Measurements from ENCODE around the gene GGA2. TPM values are rescaled to one million over a fixed set of nuclear protein-coding genes. Genes with fewer than 3 reads are reported as not detected.
"Not testable (repeated sequence)": the region's sequence is repeated elsewhere in the genome, so short reads cannot be mapped to it uniquely, and the experiment has no call there.

Gene GGA2
- total RNA-seq, 2 donors from 2014 or later: 85.5 to 86.6 TPM

DNA sequence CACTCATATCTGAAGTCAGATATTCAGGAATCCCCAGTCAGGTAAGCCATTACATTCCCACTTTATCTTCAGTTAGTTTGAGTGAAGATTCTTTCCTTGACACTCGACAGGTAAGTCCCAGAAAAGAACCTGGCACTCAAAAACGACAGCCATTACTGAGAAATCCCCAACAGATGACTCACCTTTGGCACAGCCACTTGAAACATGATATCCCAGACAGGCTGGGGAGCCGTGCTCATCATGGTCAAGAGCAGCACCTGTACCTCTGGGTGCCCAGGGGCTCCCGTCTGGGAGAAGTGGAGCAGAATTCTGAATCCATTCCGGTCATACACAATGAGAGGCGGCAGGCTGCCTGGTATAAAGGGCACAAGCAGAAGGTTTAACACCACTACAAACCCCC, 40.5 kb downstream of the GGA2 start:
- Mint-ChIP-seq H3K4me1 (ENCODE audit: low read depth) (no peaks in the 10 kb centered on the region), H3K27me3 (ENCODE audit: low read depth) (no peaks in the 10 kb centered on the region), H3K9me3 (no peaks in the 10 kb centered on the region), H3K27ac (peak overlapping the region; percentile 21), H3K4me3 (no peak overlapping the region), H3K36me3 (ENCODE audit: insufficient read depth in 2 of 2) (peaks cover 6 to 12% of the 10 kb centered on the region in 2 donors)
- ATAC-seq (replicated peaks in 1 of 2): no peak
- DNase-seq: no peak

GRCh38 chr16:23466162-23466885, 44.0 kb downstream of the GGA2 start:
- ATAC-seq (replicated peaks in 1 of 2) (peak in 1 of 2 donors; percentile 58), DNase-seq (no peak)
- Mint-ChIP-seq H3K4me3 (no peak overlapping the region), H3K27ac (no peak overlapping the region), H3K9me3 (no peaks in the 10 kb centered on the region), H3K4me1 (ENCODE audit: low read depth) (no peaks in the 10 kb centered on the region), H3K36me3 (ENCODE audit: insufficient read depth in 2 of 2) (peaks cover 3% of the 10 kb centered on the region in 2 donors), H3K27me3 (ENCODE audit: low read depth) (no peaks in the 10 kb centered on the region)

DNA sequence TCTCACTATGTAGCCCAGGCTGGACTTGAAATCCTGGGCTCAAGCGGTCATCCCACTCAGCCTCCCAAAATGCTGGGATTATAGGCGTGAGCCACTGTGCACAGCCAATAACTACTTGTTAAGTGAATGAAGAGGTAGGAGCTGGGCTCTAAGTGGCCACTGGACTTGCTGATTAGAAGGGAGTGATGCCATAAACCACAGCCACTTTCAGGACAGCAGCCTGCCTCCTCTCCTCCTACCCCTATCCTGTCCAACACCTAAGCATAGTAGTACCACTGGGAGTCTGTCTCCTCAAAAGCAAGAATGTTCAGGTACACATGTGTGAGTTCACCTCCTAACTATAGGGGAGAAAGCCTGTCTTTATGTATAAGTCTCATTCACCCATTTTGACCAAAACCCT, 45.1 kb downstream of the GGA2 start:
- H3K27me3 Mint-ChIP-seq (ENCODE audit: low read depth): no peaks in the 10 kb centered on the region
- no peak for ATAC-seq (replicated peaks in 1 of 2)
- H3K9me3 Mint-ChIP-seq: no peaks in the 10 kb centered on the region
- no peaks in the 10 kb centered on the region for H3K4me1 Mint-ChIP-seq (ENCODE audit: low read depth)
- H3K27ac Mint-ChIP-seq: no peak overlapping the region
- no peak overlapping the region for H3K4me3 Mint-ChIP-seq
- peaks cover 2 to 3% of the 10 kb centered on the region in 2 donors for H3K36me3 Mint-ChIP-seq (ENCODE audit: insufficient read depth in 2 of 2)
- DNase-seq: no peak

DNA sequence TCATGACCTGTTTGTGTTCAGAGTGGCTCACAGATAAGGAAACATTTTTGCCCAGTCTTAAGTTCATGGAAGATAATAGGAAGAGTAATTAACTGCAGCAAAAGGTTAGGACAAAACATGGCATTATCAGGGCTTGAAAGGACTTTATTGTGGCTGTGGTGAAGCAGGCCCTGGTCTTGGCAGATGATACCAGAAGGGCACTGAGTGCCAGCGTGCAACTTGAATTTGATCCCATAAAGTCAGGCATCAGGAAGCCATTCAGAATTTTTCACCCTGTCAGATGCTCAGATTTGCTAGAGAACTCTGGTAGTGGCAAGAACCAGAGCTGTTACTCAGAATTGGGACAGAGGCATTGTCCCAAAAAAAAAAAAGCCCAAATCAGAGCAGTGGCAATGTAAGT, 46.1 kb downstream of the GGA2 start:
- no peak for DNase-seq
- H3K27ac Mint-ChIP-seq: peak overlapping the region; percentile 18
- no peak for ATAC-seq (replicated peaks in 1 of 2)
- no peaks in the 10 kb centered on the region for H3K4me1 Mint-ChIP-seq (ENCODE audit: low read depth)
- no peaks in the 10 kb centered on the region for H3K27me3 Mint-ChIP-seq (ENCODE audit: low read depth)
- no peak overlapping the region for H3K4me3 Mint-ChIP-seq
- H3K9me3 Mint-ChIP-seq: no peaks in the 10 kb centered on the region
- H3K36me3 Mint-ChIP-seq (ENCODE audit: insufficient read depth in 2 of 2): peaks cover 0 to 3% of the 10 kb centered on the region in 2 donors

GRCh38 chr16:23462994-23463393, 47.3 kb downstream of the GGA2 start:
- not testable (repeated sequence) for H3K4me3 Mint-ChIP-seq; H3K27ac Mint-ChIP-seq; ATAC-seq (replicated peaks in 1 of 2); H3K27me3 Mint-ChIP-seq (ENCODE audit: low read depth); H3K36me3 Mint-ChIP-seq (ENCODE audit: insufficient read depth in 2 of 2); H3K4me1 Mint-ChIP-seq (ENCODE audit: low read depth); DNase-seq; H3K9me3 Mint-ChIP-seq

- H3K27ac Mint-ChIP-seq: peak overlapping the region; percentile 94
Observed at GRCh38 chr16:23453338-23454052, 56.8 kb downstream of the GGA2 start.

DNA sequence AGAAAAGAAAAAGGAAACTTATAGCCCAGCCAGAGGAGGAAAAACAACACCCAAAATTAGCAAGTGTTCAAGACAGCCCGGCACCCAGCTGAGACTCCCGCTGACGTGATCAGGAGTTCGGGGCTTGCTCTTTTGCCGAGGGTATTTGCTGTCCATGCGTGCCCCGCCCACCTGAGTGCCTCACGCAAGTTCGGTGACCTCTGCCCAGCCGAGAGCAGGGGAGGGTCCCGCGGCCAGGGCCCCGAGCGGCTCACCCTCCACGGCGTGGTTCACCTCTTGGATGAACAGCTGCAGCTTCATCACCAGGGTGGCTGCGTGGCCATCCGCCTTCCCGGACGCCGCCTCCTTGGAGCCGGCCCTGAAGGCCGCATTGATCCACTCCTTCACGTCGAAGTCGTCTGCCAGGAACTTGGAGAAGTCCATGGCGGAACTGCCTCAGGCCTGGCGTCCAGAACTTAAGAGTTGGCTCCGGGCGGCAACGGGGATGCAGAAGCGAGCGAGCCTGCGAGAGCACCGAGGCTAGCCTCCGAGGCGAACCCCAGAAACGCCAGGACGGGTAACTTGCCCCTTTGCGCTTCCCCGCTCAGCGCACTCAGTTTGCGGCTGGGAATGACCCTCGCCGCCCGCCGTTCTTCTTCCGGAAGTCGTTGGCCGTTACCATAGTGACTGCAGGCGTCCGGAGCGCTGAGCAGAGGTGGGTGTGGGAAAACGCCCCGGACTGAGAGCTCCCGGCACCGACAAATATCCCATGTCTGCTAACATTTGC, 57.5 kb downstream of the GGA2 start, which contains the start of gene COG7:
Gene COG7 (minus strand): TSS at position 618 of the 766 bp plus-strand sequence. CDS start 195 bp downstream, at position 423.
- peak within 1 kb of the TSS; percentile 94 for H3K27ac Mint-ChIP-seq
- H3K27me3 Mint-ChIP-seq (ENCODE audit: low read depth): no peaks in the 10 kb centered on the region
- no peaks in the 10 kb centered on the region for H3K9me3 Mint-ChIP-seq
- DNase-seq: peak; percentile 86 to 89
- H3K4me1 Mint-ChIP-seq (ENCODE audit: low read depth): peaks cover 34% of the 10 kb centered on the region
- peak within 1 kb of the TSS; percentile 97 to 98 for H3K4me3 Mint-ChIP-seq
- H3K36me3 Mint-ChIP-seq (ENCODE audit: insufficient read depth in 2 of 2): peaks cover 1 to 7% of the 10 kb centered on the region in 2 donors
- ATAC-seq (replicated peaks in 1 of 2): peak; percentile 95 to 96

More at GRCh38 chr16:23453338-23454052, 56.8 kb downstream of the GGA2 start:
- H3K27me3 Mint-ChIP-seq (ENCODE audit: low read depth): no peaks in the 10 kb centered on the region
- H3K36me3 Mint-ChIP-seq (ENCODE audit: insufficient read depth in 2 of 2): peaks cover 1 to 7% of the 10 kb centered on the region in 2 donors
- H3K4me3 Mint-ChIP-seq: peak overlapping the region; percentile 97 to 98
- H3K9me3 Mint-ChIP-seq: no peaks in the 10 kb centered on the region
- DNase-seq: no peak
- H3K4me1 Mint-ChIP-seq (ENCODE audit: low read depth): peaks cover 34% of the 10 kb centered on the region
- ATAC-seq (replicated peaks in 1 of 2): no peak

DNA sequence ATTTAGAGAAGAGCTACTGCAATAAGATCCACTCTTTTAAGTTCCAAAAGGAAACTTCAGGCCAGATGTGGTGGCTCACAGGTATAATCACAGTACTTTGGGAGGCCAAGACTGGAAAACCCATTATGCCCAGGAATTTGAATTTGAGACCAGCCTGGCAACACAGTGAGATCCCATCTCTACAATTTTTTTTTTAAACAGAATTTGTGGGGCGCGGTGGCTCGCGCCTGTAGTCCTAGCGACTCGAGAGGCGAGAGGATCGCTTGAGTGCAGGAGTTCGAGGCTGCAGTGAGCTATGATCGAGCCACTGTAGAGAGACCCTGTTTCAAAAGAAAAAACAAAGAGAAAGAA, 58.1 kb downstream of the GGA2 start:
- H3K4me3 Mint-ChIP-seq: peak overlapping the region; percentile 97 to 98
- H3K36me3 Mint-ChIP-seq (ENCODE audit: insufficient read depth in 2 of 2): peaks cover 1 to 7% of the 10 kb centered on the region in 2 donors
- ATAC-seq (replicated peaks in 1 of 2) (no peak), DNase-seq (no peak)
- H3K27ac Mint-ChIP-seq: peak overlapping the region; percentile 94
- no peaks in the 10 kb centered on the region for H3K27me3 Mint-ChIP-seq (ENCODE audit: low read depth)
- H3K9me3 Mint-ChIP-seq: no peaks in the 10 kb centered on the region
- peaks cover 34% of the 10 kb centered on the region for H3K4me1 Mint-ChIP-seq (ENCODE audit: low read depth)

GRCh38 chr16:23448392-23448791, 61.9 kb downstream of the GGA2 start:
- no peaks in the 10 kb centered on the region for H3K9me3 Mint-ChIP-seq
- no peak overlapping the region for H3K4me3 Mint-ChIP-seq
- H3K27me3 Mint-ChIP-seq (ENCODE audit: low read depth): no peaks in the 10 kb centered on the region
- H3K4me1 Mint-ChIP-seq (ENCODE audit: low read depth): peaks cover 26% of the 10 kb centered on the region
- H3K36me3 Mint-ChIP-seq (ENCODE audit: insufficient read depth in 2 of 2): peaks cover 1 to 7% of the 10 kb centered on the region in 2 donors
- DNase-seq (no peak), ATAC-seq (replicated peaks in 1 of 2) (no peak)
- peak overlapping the region; percentile 40 for H3K27ac Mint-ChIP-seq

- ATAC-seq (replicated peaks in 1 of 2); H3K9me3 Mint-ChIP-seq: not testable (repeated sequence)
Observed at GRCh38 chr16:23437542-23437941, 72.8 kb downstream of the GGA2 start.

GRCh38 chr16:23436951-23437350, 73.3 kb downstream of the GGA2 start:
- H3K27ac Mint-ChIP-seq: no peak overlapping the region
- no peaks in the 10 kb centered on the region for H3K9me3 Mint-ChIP-seq
- no peak overlapping the region for H3K4me3 Mint-ChIP-seq
- no peaks in the 10 kb centered on the region for H3K27me3 Mint-ChIP-seq (ENCODE audit: low read depth)
- no peaks in the 10 kb centered on the region for H3K4me1 Mint-ChIP-seq (ENCODE audit: low read depth)
- no peak for ATAC-seq (replicated peaks in 1 of 2)
- no peak for DNase-seq
- peaks cover 0 to 19% of the 10 kb centered on the region in 2 donors for H3K36me3 Mint-ChIP-seq (ENCODE audit: insufficient read depth in 2 of 2)

More at GRCh38 chr16:23437542-23437941, 72.8 kb downstream of the GGA2 start:
- H3K4me1 Mint-ChIP-seq (ENCODE audit: low read depth); H3K4me3 Mint-ChIP-seq; H3K27me3 Mint-ChIP-seq (ENCODE audit: low read depth); H3K27ac Mint-ChIP-seq; DNase-seq: not testable (repeated sequence)
- peaks cover 0 to 19% of the 10 kb centered on the region in 2 donors for H3K36me3 Mint-ChIP-seq (ENCODE audit: insufficient read depth in 2 of 2)

- ATAC-seq (replicated peaks in 1 of 2) (peak; percentile 75 to 83), DNase-seq (peak; percentile 66 to 69)
- Mint-ChIP-seq H3K4me3 (no peak overlapping the region), H3K4me1 (ENCODE audit: low read depth) (no peaks in the 10 kb centered on the region), H3K9me3 (no peaks in the 10 kb centered on the region), H3K27me3 (ENCODE audit: low read depth) (no peaks in the 10 kb centered on the region), H3K36me3 (ENCODE audit: insufficient read depth in 2 of 2) (peaks cover 0 to 17% of the 10 kb centered on the region in 2 donors), H3K27ac (no peak overlapping the region)
Observed at GRCh38 chr16:23435500-23435899, 74.8 kb downstream of the GGA2 start.

- Mint-ChIP-seq H3K9me3 (no peaks in the 10 kb centered on the region), H3K36me3 (ENCODE audit: insufficient read depth in 2 of 2) (peaks cover 0 to 11% of the 10 kb centered on the region in 2 donors), H3K27me3 (ENCODE audit: low read depth) (no peaks in the 10 kb centered on the region), H3K27ac (no peak overlapping the region), H3K4me3 (no peak overlapping the region), H3K4me1 (ENCODE audit: low read depth) (no peaks in the 10 kb centered on the region)
- DNase-seq (peak in 1 of 2 donors; percentile 36), ATAC-seq (replicated peaks in 1 of 2) (no peak)
Observed at GRCh38 chr16:23434380-23434779, 75.9 kb downstream of the GGA2 start.

Measured in activated T-cell treated with anti-CD3 and anti-CD28 coated beads, Interleukin-2, amount 50 U/mL, for 72 hours (primary cell).